Measurements from ENCODE around the gene QRICH2. TPM values are rescaled to one million over a fixed set of nuclear protein-coding genes. Genes with fewer than 3 reads are reported as not detected.
"Not testable (repeated sequence)": the region's sequence is repeated elsewhere in the genome, so short reads cannot be mapped to it uniquely, and the experiment has no call there.

Gene QRICH2
- total RNA-seq, 1 donor, result 3.0 TPM

GRCh38 chr17:76329664-76330063, 21.6 kb upstream of the QRICH2 start:
- DNase-seq (ENCODE audit: low read depth in 2 of 3, low spot score in 2 of 3), result no peak

DNA sequence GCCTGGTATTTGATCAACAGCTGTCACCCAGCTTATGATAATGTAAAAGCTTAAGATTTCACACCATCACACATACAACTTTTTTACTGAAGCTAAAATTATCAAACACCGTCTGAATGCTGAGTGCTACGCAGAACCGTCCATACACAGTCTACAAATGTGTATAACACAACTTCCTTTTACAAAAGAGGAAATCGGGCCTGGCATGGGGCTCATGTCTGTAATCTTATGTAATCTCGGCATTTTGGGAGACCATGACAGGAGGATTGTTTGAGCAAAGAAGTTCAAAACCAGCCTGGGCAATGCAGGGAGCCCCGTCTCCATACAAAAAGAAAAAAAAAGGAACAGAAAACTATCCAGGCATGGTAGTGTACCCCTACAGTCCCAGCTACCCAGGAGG, 19.6 kb upstream of the QRICH2 start:
- peak in 1 of 3 donors; percentile 17 for DNase-seq (ENCODE audit: low read depth in 2 of 3, low spot score in 2 of 3)

DNA sequence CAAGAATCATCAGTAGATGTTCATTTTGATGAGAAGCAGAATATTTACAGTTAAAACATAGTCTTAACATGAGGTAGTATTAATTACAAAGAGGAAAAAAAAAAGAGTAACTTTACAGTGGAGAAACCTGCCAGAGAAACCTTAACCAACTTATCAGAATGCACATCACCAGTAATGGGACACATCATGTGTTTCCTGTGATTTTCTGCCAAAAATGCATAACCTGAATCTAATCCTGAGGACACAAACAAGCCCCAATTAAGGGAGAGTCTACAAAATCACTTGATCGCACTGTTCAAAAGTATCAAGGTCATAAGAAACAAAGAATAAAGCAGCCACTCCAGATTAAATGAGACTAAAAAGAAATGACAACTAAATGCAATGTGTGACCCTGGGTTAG, 18.2 kb upstream of the QRICH2 start:
- no peak for DNase-seq (ENCODE audit: low read depth in 2 of 3, low spot score in 2 of 3)

DNA sequence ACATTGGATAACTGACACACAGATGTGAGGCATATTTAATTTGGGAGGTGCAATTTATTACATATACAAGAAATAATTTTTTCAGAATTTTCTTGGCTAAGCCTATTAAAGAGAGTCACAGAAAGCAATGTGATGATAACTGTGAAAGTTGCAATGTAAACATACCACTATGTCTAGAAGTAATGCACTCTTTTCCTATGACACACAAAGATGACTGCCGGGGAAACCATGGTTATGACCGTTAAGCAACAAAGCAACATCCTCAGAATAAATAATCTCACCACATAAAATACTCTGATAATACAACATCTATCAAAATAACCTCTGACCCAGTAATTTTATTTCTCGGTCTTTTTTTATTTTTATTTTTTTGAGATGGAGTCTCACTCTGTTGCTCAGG, 10.5 kb upstream of the QRICH2 start:
- no peak for DNase-seq (ENCODE audit: low read depth in 2 of 3, low spot score in 2 of 3)

DNA sequence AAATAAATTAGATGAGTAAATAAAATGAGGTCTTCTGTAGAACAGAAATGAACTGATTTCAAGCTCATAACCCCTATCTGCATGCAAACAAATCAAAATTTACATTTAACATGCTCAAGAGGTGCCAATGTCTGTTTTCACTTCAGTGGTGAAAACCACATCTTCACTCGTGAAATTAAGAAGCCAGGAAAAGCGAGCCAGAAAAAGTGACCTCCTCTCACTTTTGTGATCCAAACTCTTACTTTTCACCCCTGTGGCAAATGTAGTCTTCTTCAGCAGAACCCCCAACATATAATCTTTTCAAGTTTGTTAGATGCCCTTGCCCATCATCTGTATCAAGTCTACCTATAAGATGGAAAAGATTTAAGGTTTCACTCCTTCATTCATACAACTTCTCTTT, 9.5 kb upstream of the QRICH2 start:
- no peak for DNase-seq (ENCODE audit: low read depth in 2 of 3, low spot score in 2 of 3)

GRCh38 chr17:76314392-76315227, 6.5 kb upstream of the QRICH2 start:
- DNase-seq (ENCODE audit: low read depth in 2 of 3, low spot score in 2 of 3), result no peak

- no peak for DNase-seq (ENCODE audit: low read depth in 2 of 3, low spot score in 2 of 3)
Observed at GRCh38 chr17:76312735-76313134, 4.7 kb upstream of the QRICH2 start.

DNA sequence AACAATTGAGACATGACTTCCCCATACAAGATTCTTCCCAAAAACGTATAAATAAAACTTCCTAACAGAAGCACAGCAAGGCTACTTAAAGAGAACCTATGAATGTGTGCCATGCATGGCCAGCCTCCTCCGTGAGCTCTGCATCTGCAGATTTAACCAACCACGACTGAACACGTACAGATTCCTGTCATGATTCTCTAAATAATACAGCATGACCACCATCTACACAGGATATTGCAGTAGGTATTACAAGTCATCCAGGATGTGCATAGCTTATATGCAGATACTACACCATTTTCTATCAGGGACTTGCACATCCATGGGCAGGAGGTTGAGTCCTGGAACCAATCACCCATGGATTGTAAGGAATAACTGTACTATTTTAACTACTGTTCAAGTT, 1.4 kb upstream of the QRICH2 start:
- no peak for DNase-seq (ENCODE audit: low read depth in 2 of 3, low spot score in 2 of 3)

DNA sequence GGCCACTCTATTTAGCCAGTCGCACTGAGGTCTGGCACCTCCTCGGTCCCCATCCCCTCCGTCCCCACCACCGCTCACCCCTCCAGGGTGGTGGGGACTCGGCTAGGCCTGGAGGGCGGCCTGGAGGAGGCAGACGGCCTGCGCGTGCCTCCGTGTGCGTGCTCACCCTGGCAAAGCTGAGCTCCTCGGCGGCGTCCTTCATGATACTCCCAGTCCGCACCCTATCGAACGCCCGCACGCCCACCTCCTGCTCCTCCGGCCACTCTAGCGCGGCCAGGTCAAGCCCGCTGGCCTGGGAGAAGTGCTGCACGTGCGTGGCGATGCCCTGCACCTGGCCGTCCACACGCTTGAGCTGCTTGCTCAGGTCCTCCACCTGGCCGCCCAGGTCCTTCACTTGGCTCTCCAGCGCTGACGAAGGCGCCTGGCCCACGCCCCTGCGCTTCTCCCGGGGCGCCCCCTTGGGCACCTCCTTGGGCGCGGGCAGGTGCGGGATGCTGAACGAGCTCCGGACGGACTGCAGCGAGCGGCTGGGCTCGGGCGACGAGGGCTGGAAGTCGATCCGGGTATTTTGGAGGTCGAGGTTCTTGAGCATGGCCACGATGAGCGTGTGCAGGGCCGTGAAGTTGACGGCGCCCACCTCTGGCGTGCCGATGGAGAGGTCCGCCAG, 644 bp downstream of the QRICH2 start:
- no peak for DNase-seq (ENCODE audit: low read depth in 2 of 3, low spot score in 2 of 3)

- DNase-seq (ENCODE audit: low read depth in 2 of 3, low spot score in 2 of 3), result not testable (repeated sequence)
Observed at GRCh38 chr17:76305135-76305454, 3.0 kb downstream of the QRICH2 start.

DNA sequence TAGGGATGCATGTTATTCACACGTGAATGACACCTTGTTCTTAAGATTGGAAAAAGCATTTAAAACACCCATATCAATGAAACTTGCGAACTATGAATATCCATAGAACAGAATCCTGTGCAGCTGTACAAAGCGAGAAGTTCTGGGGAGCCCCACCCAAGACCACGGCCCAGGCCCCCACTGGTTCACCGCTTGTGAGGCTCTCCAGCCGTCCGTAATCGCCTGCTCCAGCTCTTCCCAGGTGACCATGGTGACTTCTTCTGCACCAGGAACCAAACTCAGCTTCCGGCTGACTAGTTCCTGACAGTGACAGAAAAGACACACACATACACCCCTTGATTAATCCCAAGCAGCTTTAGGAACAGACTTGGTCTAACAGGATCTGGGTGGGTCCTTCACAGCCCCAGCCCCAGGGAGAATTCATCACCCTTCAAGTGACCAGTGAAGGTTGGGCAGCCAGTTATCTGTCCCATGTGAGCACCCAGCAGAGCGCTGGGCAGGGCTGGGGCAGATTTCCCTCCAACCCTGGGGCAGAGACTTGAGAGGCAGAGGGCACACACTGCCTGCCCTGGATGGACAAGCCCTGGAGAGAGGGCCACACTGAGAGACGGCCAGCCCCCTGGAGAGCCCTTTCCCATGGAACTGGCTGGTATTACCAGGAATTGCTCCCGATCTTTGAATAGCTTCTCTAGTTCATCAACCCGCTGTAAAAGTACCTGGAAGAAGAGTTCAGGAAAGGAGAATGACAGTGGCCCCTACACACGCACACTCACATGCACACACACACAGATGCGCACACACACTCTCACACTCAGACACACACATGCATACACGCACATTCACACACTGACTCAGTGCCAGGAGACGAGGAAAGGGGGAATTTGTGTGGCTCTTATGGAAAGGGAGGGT, 3.6 kb downstream of the QRICH2 start:
- DNase-seq (ENCODE audit: low read depth in 2 of 3, low spot score in 2 of 3), result no peak

- no peak for DNase-seq (ENCODE audit: low read depth in 2 of 3, low spot score in 2 of 3)
Observed at GRCh38 chr17:76297436-76297835, 10.6 kb downstream of the QRICH2 start.

GRCh38 chr17:76296889-76297288, 11.2 kb downstream of the QRICH2 start:
- DNase-seq (ENCODE audit: low read depth in 2 of 3, low spot score in 2 of 3), result no peak

DNA sequence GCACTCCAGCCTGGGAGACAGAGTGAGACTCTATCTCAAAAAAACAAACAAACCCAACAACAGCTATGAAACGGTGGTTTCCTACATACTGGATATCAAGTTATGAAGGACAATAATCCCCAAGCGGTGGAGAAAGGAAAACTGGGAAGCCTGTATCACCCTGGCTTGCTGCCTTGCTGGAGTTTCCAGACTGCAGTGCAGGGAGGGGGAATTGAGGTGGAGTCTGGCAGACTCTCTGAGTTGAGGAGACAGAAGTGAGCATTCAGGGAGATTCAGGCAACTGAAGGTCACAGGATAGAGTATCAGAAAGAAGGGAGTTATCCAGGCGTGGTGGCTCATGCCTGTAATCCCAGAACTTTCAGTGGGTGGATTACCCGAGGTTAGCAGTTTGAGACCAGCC, 11.9 kb downstream of the QRICH2 start:
- no peak for DNase-seq (ENCODE audit: low read depth in 2 of 3, low spot score in 2 of 3)

GRCh38 chr17:76293106-76293505, 15.0 kb downstream of the QRICH2 start:
- DNase-seq (ENCODE audit: low read depth in 2 of 3, low spot score in 2 of 3), result no peak

GRCh38 chr17:76292567-76292966, 15.5 kb downstream of the QRICH2 start:
- DNase-seq (ENCODE audit: low read depth in 2 of 3, low spot score in 2 of 3), result no peak

GRCh38 chr17:76281573-76282371, 26.3 kb downstream of the QRICH2 start:
- DNase-seq (ENCODE audit: low read depth in 2 of 3, low spot score in 2 of 3), result no peak

DNA sequence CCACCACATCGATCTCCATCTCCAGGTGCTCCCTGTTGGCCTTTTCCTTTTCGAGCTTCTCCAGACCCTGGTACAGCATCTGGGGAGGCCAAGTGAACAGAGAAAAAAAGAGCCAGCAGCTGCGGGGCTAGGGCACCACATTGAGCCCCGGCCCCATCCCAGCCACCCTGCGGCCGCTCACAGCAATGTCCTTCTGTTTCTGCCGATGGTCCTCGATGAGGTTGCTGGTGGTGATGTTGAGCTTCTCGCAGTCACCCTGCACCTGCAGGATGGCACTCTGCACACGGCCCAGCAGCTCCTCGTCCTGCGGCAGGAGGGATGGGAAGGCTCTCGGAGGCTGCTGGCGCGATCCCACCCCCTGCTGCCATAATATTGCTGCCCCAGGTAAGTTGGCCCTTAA, 27.4 kb downstream of the QRICH2 start:
- no peak for DNase-seq (ENCODE audit: low read depth in 2 of 3, low spot score in 2 of 3)

GRCh38 chr17:76279742-76280287, 28.3 kb downstream of the QRICH2 start:
- DNase-seq (ENCODE audit: low read depth in 2 of 3, low spot score in 2 of 3), result no peak
